ENCODE results near the gene SHB.

Gene SHB

GRCh38 chr9:38085308-38085707, 16.3 kb upstream of the SHB start:
- DNase-seq: no peak

- no peak for DNase-seq
These were observed 15.5 kb upstream of the SHB start for GRCh38 chr9:38084556-38084880.

GRCh38 chr9:38083858-38084555, 15.0 kb upstream of the SHB start:
- DNase-seq: no peak

GRCh38 chr9:38082446-38083287, 13.6 kb upstream of the SHB start:
- no peak for DNase-seq

DNA sequence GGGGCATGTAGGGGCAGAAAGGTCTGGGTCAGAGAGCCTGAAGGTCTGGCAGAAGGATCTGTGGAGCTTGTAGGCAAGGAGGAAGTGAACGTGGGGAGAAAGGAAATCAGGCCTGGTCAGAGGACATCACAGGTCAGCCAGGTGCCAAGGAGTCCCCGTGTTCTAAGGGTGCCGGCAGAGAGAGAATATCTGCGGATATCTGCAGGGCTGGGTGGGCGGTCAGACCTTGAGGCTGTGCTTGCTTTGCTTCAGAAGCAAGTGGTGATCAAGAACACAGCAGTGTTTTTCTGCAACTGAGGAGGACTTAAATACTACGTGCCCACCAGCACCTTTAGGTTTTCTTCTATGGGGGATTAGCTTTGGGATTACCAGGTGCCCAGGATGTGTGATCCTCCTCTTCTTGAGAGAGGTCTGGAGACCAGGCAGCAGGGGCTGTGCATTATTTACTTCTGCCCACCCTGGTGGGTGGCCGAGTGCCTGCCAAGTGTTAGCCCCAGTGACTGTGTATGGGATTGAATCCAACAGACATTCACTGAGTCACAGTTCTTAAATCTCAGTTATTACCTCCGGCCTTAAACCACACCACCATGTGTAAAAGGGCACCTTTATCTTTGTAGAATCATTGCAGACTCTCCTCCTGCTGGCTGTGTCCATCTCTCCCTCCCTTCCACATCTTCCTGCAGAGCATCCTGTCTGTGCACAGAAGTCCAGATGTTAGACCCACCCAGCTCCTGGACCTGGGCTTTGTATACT, 12.5 kb upstream of the SHB start:
- no peak for DNase-seq

GRCh38 chr9:38079461-38080031, 10.5 kb upstream of the SHB start:
- DNase-seq: no peak

- no peak for DNase-seq
These were observed 6.2 kb upstream of the SHB start for GRCh38 chr9:38075272-38075671.

- no peak for DNase-seq
These were observed 5.5 kb upstream of the SHB start for GRCh38 chr9:38074441-38074961.

GRCh38 chr9:38073882-38074281, 4.9 kb upstream of the SHB start:
- DNase-seq: no peak

- no peak for DNase-seq
These were observed 2.6 kb upstream of the SHB start for GRCh38 chr9:38071470-38072134.

GRCh38 chr9:38067859-38068681, 957 bp downstream of the SHB start:
- no peak for DNase-seq

- DNase-seq: no peak
These were observed 1.8 kb downstream of the SHB start for GRCh38 chr9:38066914-38067858.

- no peak for DNase-seq
These were observed 2.7 kb downstream of the SHB start for GRCh38 chr9:38066197-38066913.

GRCh38 chr9:38065369-38066075, 3.5 kb downstream of the SHB start:
- no peak for DNase-seq

GRCh38 chr9:38064842-38065368, 4.1 kb downstream of the SHB start:
- DNase-seq: no peak

- DNase-seq: no peak
These were observed 5.7 kb downstream of the SHB start for GRCh38 chr9:38063363-38063707.

DNA sequence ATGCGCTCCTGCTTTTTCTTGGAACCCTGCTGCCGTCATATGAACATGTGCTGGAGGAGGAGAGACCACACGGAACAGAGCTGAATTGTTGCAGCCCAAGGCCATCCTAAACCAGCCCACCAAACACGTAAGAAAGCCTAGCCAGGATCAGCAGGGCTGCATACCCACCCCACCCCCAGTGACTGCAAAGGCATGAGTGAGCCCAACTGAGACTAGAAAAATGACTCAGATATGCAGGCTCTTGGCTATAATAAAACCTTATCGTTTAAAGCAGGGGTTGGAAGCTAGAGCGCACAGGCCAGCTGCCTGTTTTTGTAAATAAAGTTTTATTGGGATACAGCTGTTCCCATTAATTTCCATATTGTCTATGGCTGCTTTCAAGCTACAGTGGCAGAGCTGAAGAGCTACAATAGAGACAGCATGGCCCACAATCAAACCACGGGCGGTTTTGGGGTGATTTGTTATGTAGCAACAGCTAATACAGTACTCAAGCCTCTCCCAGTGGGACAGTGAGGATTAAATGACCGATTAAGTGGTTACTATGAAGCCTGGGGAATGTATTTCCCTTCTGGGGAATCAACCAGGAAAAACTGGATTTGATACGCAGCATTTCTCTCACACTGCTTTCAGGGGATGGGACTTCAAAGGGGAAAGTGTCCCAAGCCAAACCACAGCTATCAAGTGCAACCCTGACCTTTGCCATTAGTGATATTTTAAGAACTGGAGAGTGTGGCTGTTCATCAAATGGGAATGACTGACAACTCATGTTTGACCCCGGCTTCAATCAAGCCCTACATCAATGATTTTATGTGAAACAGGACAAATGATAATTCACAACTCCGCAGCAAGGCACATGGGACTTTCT, 6.3 kb downstream of the SHB start:
- DNase-seq: no peak

GRCh38 chr9:38062106-38062497, 6.9 kb downstream of the SHB start:
- no peak for DNase-seq

Measured in NCI-H1417 treated with DMSO at 0.1 percent for 48 hours (cell line).